Middle frontal gyrus (tissue), 1 donor: ENCODE measurements around the gene PCNA.

Experiments used
- DNase-seq: peaks from one replicate; pipeline ENCODE4 v3.0.0-alpha.2; 2015; ENCODE audit warnings: low spot score; ENCODE audit errors: extremely low spot score

Gene PCNA

DNA sequence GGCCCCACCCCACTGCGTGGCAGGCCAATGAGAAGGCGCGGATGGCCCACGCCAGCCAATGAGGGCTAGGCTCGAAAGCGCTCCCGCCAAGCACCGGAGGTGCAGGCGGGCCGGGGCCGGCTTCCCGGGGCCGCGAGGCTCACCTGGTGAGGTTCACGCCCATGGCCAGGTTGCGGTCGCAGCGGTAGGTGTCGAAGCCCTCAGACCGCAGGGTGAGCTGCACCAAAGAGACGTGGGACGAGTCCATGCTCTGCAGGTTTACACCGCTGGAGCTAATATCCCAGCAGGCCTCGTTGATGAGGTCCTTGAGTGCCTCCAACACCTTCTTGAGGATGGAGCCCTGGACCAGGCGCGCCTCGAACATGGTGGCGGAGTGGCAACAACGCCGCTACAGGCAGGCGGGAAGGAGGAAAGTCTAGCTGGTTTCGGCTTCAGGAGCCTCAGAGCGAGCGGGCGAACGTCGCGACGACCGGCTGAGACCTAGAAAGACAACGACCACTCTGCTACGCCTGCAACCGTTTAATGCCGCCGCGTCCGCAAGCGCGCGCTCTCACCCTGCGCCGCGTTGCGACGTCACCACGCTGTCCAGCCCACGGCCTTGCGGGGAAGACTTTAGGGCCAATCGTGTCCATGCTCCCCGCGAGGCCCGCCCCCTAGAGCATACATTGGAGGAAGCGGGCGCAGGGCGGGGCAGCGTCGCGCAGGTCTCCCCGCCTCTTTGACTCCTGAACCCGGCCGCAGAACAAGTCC is at the start of gene PCNA:
PCNA (minus strand) TSS at position 524 of the 750 bp plus-strand sequence; CDS start at position 364, 160 bp downstream.
- DNase-seq = peak; percentile 92

DNA sequence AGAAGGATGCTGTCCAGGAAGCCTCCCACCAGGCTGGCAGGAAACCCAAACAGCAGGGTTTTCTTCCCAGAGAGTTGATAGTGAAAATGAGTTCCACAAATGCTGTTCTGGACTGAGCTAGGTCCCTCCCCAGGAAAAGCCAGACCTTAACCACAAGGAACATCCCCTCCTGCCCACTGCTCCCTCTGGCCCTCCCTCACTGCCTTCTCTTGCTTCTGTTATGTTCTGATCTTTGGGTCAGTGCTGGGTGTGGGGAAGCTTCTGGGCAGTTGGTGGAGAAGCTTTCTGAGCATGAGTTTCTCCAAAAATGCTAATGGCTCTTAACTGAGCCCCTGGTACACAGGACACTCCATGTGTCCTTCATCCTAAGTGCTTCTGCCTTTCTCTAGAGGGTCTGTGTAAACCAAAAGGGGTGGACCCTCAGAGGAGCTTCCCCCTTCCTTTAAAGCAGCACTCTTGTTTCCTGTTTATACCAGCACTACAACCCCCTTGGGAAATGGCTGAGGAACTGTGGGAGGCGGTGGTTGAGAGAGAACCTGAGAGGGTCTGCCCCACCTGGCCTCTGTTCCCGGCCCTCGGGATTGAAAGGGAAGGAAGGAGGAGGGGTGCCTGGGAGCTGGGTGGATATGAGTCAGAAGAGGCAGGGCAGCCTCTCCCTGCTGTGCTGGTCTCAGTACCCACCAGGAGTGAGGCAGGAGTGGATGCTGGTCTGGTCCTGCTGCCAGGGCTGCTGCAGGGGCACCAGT is 49.1 kb upstream of the PCNA start:
- DNase-seq = no peak

DNA sequence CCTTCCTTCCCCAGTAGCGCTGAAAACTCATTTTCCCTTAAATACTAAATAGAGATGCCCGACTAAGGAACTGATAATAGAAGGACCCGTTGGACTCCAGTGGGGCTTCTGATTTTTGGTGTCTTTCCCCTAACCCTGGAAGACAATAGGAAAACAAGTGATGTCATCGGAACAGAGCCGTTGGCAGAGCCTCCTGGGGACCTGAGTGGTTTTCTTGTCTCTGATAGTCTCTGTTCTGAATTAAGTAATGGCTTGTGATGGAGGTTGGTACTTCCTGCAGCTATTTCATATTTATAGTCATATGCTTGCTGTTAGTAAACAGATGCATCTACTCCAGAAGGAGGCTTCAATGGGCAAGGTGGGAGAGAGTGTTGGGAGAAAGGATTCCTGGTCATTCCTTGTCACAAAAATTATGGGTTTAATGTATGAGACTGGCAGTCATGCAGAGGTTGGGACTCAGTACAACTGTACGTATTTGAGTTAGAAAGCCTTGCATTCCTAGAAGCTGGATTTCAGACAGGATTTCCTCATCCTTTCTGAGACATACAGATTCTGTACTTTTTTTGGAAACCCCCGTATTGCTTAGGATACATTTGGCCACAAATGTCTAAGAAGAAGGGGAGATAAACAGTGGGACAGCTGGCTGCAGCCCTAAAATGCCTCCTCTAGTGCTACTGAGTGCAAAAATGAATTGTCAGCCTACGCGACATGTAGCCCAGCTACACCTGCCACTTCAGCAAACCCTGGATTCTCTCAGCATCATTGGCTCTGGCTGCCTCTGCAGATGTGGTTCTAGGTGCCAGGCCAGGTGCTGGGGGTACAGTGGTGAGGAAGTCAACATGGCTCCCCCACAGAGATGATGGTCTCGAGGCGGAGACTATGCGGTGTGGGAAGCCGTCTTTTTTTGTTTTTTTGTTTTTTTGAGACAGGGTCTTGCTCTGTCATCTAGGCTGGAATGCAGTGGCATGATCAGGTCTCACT is 45.2 kb upstream of the PCNA start:
- DNase-seq = peak; percentile 20

DNA sequence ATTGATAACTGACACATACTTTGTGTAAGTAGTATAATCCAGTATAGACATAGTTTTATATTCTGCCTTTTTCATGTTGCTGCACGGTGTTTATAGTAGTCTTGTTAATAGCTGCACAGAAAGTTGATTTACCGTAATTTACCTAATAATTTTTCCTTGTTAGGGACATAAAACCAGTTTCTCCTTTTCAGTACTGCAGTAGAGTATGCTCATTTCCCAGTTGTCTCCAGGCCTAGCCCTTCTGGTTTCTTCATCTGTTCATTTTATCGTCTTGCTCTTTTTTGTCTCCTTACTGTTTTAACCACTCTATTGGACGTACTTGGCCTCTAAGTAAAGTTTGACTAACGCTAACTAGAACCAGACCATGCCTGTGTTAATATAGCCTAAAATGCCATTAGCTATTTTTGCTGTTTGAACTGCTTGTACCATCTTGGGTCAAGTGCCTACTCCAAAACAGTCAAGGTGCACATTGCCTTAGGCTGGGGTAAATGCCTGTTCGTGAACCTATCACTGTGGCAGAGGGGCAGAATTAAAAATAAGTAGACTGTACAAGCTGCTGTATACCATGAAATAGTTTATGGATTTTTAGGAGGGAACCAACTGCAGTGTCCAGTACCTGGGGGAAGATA is 41.9 kb upstream of the PCNA start:
- DNase-seq = no peak

DNA sequence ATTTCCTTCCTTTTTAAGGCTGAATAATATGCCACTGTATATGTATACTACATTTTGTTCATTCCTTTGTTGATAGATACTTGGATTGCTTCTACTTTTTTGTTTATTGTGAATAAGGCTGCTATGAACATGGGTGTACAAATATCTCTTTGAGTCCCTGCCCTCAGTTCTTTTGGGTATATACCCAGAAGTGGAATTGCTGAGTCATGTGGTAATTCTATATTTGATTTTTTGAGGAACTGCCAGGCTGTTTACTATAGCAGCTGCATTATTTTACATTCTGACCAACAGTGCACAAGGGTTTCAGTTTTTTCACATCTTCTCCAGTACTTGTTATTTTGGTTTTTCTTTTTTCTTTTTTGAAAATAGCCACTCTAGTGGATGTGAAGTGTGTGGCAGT is 41.1 kb upstream of the PCNA start:
- no peak for DNase-seq

DNA sequence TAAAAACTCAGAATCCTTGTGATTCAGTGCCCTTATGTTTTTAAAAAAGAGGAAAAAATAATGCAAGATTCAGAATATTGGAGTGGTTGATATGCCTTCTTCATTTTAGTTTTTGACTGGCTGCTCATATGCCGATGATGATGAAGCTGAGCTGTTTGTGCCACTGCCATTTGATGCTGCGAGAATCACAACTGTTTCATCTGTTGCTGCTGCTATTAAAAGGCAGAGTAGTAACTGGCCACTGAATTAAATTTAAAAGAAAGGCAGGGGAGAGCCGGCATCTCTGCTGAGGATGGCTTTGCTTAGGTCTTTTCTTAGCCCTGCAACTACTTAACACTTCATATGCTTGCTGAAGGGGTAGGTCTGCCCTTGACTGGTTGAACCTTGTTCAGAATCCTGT is 40.2 kb upstream of the PCNA start:
- DNase-seq = no peak

DNA sequence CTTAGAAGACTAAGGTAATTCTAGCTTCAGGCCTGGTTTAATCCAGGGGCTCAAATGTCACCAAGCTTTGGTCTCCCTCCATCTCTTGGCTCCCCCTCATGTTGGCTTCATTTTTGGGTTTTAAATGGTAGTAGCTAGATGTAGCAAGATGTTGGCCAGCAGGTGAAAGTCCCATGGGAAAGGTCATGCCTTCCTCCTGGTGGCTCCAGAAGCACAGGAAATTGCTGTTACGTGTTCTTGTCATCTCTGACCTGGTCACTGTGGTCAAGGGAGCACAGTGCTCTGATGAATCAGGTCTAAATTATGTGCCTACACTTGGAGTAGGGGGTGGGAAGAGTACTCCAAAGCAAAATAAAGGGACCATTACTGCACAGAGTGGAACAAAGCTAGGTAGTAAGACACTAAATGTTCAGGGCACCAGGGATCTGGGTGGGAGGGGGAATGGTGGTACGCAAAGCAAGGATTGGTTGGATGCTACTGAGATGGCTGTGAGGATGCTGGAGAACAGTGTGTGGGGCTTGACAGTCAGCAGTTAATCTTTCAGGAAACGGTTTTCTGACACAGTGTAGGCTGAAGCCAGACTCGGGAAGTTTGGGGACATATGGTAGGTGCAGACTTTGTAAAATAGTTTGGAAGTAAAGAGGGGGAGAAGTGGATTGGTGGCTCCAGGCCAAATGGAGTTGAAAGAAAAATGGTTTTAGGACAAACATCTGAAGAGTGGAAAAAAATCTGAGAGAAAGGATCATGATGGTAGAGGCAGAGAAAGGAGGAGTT is 37.1 kb upstream of the PCNA start:
- DNase-seq = no peak

DNA sequence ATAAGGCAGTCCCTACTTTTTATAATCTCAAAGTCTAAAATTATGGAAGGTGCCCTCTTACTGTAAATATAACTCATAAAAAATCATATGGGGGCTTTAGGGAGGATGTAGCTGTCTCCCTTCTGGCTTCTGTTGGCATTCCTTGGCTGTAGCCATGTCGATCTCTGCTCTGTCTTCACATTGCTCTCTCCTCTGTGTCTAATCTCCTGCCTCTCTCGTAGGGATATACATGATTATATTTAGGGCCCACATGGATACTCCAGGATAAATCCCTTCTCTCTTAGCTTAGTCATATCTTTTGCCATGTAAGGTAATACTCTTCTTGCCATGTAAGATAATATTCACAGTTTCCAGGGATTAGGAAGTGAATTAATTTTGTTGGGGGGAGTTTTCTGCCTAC is 35.6 kb upstream of the PCNA start:
- DNase-seq = no peak

DNA sequence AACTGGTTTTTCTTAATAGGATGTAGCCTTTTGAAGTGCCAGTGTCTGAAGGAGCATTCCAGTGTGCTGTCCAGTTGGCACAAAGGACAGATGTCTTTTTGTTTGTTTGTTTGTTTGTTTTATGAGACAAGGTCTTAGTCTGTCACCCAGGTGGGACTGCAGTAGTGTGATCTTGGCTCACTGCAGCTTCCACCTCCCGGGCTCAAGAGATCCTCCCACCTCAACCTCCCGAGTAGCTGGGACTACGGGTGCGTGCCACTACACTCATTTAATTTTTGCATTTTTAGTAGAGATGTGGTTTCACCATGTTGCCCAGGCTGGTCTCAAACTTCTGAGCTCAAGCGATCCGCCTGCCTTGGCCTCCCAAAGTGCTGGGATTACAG is 34.8 kb upstream of the PCNA start:
- no peak for DNase-seq

DNA sequence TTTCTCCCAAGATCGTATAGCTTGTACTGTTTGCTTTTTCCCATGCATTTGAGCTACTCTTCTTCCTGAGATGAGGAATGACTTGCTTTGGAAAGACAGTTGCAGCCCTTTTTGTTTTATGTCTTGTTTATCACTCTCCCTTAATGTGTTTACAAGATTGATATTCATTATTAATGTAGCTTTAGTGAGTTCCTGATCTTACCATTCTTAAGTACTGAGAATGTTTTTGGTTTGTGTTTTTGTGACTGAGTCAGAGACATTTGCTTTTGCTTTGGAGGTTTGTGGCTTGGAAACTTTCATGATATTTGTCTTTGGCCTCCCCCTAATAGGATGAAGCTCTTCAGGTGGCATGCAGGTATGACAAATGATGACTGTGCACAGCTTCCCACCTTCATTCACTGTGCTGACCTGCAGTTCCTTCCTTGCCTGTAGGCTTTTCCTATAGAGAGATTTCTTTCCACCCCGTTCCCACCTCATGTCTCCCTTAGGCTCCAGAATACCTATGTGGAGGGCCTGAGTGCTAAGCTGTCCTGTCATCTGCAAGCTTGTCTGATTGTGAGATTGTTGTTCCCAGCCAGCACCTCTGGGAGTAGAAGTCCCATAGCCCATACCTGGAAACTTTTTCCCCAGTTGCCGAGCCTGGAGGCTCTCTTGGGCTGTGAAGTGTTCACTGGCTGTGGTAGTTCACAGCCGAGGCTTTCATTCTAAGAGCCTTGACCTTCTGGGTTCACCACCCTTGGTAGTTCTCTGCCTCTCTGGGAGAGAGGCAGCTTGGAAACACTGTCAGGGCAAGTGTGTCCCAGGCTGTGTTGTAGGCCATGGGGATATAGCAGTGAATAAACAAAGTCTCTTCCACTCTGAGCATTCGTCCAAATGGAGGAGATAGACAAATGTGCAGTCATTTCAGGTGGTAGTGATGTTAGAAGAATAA is 34.1 kb upstream of the PCNA start:
- DNase-seq = no peak

DNA sequence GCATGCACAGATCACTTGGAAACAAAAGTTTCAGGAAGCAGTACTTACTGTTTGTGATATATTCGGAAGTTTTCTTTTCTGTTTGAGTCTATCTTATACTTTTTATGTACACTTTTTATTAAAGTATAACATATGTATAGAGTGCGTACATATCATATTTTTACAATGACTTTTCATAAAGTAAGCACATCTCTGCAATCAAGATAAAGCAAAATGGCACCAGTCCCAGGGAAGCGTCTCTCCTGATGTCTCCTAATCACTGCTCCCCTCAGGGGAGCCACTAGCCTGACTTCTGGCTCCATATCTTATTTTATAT is 33.4 kb upstream of the PCNA start:
- DNase-seq = no peak

DNA sequence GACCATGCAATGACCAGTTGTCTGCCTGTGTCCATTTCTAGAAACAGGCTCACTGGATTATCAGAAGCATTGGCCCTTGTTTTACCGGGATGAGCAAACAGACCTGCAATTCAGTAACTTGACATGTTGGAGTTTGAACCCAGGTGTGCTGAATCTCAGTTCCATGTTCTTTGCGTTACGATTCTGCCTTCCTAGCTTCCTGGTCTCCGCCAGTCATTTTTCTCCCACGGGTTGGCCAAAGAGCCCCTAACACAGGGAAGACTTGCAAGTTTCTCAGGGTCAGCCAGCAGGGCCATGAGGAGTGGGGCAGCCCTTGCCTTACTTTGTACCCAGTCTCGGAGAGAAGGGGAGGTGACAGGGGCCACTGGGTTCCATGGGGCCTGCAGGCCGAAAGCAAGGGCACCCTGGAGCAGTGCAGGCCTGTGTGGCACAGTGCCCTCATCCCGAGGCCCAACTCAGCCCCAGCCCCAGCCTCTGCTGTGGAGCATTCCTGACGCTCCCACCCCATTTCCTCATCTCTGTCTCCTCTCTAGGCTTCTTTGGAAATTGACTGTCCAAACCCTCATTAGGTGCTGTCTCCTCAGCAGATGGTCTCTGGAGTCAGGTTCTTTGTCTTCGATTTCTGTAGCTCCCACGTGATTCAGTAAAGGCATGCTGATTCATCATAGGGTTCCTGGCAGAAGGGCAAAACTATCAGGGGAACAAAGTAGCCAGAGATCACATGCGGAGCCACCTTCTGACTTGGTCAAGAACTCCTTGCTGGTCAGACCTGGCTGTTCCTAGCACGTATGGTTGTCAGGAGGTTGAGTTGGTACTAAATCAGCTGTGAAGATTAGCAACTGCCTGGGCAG is 30.7 kb upstream of the PCNA start:
- DNase-seq = no peak

DNA sequence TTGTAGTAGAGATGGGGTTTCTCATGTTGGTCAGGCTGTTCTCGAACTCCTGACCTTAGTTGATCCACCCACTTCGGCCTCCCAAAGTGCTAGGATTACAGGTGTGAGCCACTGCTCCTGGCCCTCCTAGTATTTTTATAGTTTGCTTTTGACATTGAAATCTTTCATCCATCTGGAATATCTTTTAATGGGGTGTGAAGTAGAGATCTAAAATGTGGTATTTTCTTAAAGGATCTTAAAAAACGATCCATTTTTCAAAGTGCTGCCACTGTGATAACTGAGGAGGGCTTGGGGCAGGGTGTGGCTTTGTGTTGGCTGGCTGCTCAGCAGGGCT is 30.1 kb upstream of the PCNA start:
- no peak for DNase-seq

DNA sequence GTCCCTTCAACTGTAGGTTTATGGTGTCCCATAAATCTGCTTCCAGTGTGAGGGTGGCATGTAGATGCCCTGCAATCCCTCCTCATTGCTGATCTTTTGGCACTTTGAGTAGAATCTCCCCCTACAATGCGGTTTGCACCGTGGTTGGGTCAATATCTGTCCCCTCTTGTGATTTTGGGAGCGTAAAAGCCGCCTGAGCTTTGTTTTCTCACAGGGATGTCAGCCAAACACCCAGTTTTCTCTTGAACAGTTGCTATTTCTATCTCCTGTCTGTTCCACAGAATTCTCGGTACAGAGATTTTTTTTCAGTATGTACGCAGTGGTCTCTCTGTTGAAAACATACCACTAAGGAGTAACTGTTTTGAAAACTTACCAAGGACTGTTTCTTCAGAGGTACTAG is 28.8 kb upstream of the PCNA start:
- DNase-seq = no peak

DNA sequence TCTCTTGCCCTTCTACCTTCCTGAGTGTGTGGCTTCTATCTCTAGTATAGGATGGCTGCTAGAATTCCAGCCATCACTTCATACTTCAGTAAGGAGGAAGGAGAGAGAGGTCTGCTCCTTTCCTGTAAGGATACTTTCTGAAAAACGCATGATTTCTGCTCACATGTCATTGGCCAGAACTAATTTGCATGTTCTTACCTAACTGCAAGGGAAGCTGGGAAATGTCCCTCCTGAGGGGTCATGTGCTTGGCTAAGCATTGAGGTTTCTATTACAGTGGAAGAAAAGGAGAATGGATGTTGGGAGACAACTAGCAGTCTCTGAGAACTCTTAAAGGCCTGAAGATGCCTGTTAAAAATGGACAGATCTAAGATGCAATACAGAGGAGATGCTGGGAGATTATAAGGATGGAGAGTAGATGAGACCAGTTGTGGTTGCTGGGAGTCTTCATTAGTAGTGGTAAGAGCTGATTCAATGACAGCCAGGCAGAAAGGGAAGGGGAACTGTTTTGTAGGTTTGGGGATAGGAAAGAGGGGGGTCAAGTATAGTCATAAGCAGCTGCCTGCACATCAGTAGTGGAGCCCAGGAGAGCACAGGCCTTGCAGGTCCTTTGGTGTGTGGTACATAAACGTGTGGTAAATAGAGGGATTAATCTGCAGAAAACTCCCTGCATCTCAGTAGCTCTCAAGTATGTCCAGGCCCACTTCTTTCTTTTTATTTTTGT is 27.3 kb upstream of the PCNA start:
- DNase-seq = no peak

DNA sequence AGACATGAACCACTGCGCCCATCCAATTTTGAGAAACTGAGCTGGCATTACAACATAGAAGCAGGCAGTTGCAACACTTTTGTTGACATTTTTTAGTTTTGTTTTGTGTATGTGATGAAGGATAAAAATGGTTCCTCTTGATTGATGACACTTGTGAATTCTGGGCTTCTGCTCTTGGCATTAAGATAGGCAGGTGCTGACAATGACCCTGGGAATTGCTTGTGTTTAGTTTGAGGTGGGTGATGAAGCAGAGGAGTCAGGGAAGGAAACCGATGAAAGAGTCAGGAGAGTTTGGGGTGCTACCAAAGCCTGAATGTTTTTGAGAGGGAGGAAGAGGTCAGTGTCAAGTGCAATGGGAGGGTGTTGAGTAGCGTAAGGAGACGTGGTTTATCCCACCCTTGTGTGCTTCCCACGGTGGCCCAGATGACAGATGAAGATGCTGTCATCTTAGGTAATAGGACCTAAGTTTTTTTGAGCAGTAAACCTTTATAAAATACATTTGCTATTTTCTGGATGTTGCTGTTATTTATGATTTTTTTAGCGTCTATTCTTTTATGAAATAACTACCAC is 26.4 kb upstream of the PCNA start:
- no peak for DNase-seq

DNA sequence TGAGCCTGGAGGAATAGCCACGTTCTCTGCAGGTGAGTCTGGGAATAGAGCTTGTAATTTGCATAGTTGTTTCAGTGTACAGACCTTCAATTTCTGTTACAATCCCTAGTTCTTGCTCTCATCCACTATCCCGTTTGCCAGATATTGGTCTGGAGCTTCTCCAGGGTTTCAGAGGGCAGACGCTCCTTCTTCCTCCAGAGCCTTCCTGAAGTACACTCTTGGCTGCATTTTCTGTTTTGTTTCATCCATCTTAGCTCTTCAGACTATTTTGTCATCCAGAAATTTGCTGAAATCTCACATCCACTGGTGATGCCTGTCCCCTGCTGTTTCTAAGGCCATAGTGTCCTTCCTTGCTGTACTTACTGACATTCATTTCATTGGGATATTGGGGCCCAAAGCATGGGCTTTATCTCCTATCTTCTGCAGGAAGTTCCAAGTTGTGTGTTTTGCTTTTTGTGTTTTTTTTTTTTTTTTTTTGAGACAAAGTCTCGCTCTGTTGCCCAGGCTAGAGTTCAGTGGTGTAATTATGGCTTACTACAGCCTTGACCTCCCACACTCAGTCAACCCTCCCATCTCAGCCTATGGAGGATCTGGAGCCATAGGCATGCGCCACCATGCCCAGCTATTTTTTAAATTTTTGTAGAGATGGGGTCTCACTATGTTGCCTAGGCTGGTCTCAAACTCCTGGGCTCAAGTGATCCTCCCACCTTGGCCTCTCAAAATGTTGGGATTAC is 25.8 kb upstream of the PCNA start:
- no peak for DNase-seq
